ENCODE data around the gene EHMT2. TPM values are rescaled to one million over a fixed set of nuclear protein-coding genes. Genes with fewer than 3 reads are reported as not detected.

EHMT2 gene
- total and polyA plus RNA-seq, 2 of the 8 experiments (the other 6 are each of a cell fraction or from before 2014, with no cell fraction given): 125 to 177 TPM

- H3K27me3 ChIP-seq (replicated peaks in 1 of 4; ENCODE audit: control insufficient read depth in 3 of 4, extremely low read depth in 1 of 4, insufficient read depth in 3 of 4, low read length in 3 of 4): no peaks in the 10 kb centered on the region
- H3K9me3 ChIP-seq (ENCODE audit: insufficient read depth in 2 of 2, low read depth in 1 of 2, low read length in 1 of 2): peaks cover 4 to 7% of the 10 kb centered on the region in 2 experiments; a peak in 1 of 4 replicates
- no peaks in the 10 kb centered on the region for H4K20me1 ChIP-seq (replicated peaks in 1 of 2; ENCODE audit: control insufficient read depth in 1 of 2, insufficient read depth in 2 of 2, low read length in 2 of 2)
- H3K79me2 ChIP-seq (ENCODE audit: control insufficient read depth in 1 of 2, insufficient read depth in 2 of 2, low read length in 2 of 2): no peaks in the 10 kb centered on the region
- H3K4me1 ChIP-seq (replicated peaks in 1 of 4; ENCODE audit: control insufficient read depth in 3 of 4, insufficient read depth in 4 of 4, low read length in 3 of 4): no peaks in the 10 kb centered on the region
- no peak overlapping the region for H3K56ac ChIP-seq (replicated peaks; ENCODE audit: insufficient read length, low read depth, low read length)
- no peak overlapping the region for H3K18ac ChIP-seq (ENCODE audit: extremely low read depth, low read length)
- CTCF ChIA-PET (ENCODE audit: partially characterized antibody): interaction anchor here (1.4 to 1.6 kb wide), 2 partner anchors 12 to 17 kb away, joined by 7 read pairs; no protein-coding TSS in a partner anchor
- H3K9ac ChIP-seq (replicated peaks in 1 of 4; ENCODE audit: extremely low read depth in 1 of 4, low read depth in 3 of 4, low read length in 3 of 4): no peak overlapping the region
- no peak for FAIRE-seq
- H2BK15ac ChIP-seq (ENCODE audit: low read length): no peak overlapping the region
- 87% methylated on average over 3 of the region's 3 CpGs; no CpG with 5 or more reads in 1 of the 2 experiments for WGBS, 2 experiments (ENCODE audit: extremely low coverage in 1 of 2, insufficient coverage in 1 of 2, insufficient read length in 1 of 2, insufficient replicate concordance in 2 of 2, low coverage in 1 of 2, low lambda C conversion rate in 2 of 2, missing lambda C conversion rate in 1 of 2)
- no peak overlapping the region for H3K14ac ChIP-seq (ENCODE audit: insufficient read length)
- no peak overlapping the region for H2AFZ ChIP-seq (ENCODE audit: low read length)
- H4K8ac ChIP-seq (ENCODE audit: extremely low read depth, insufficient read depth, low read length): no peak overlapping the region
- no peak overlapping the region for H3K4me2 ChIP-seq (ENCODE audit: insufficient read depth in 1 of 2, low read depth in 2 of 2, low read length in 2 of 2)
- no peak overlapping the region for H2BK5ac ChIP-seq (ENCODE audit: low read depth, low read length)
- TF ChIP-seq TBP (IDR thresholded peaks at IDR 0.05; ENCODE audit: low read depth, low read length) (no peak), EP300 (IDR thresholded peaks at IDR 0.05; ENCODE audit: borderline replicate concordance in 1 of 2, low read depth in 2 of 2, low read length in 2 of 2) (no peak), CHD1 (IDR thresholded peaks at IDR 0.05; ENCODE audit: low read depth, low read length) (no peak), CREB1 (IDR thresholded peaks at IDR 0.05) (no peak)
- TF ChIP-seq, protein P1, sequence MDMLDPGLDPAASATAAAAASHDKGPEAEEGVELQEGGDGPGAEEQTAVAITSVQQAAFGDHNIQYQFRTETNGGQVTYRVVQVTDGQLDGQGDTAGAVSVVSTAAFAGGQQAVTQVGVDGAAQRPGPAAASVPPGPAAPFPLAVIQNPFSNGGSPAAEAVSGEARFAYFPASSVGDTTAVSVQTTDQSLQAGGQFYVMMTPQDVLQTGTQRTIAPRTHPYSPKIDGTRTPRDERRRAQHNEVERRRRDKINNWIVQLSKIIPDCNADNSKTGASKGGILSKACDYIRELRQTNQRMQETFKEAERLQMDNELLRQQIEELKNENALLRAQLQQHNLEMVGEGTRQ (IDR thresholded peaks at IDR 0.05; ENCODE audit: low read length): no peak
- TF ChIP-seq, protein P2, sequence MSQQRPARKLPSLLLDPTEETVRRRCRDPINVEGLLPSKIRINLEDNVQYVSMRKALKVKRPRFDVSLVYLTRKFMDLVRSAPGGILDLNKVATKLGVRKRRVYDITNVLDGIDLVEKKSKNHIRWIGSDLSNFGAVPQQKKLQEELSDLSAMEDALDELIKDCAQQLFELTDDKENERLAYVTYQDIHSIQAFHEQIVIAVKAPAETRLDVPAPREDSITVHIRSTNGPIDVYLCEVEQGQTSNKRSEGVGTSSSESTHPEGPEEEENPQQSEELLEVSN (IDR thresholded peaks at IDR 0.05): peak; percentile 37; the same call in 1 of the 2 replicates
- H3K4me3 ChIP-seq (ENCODE audit: extremely low read depth in 1 of 4, insufficient read depth in 2 of 4, low read depth in 3 of 4, low read length in 4 of 4): no peak overlapping the region
- H4K5ac ChIP-seq (ENCODE audit: insufficient read length, low read depth, low read length): no peak overlapping the region
- no peaks in the 10 kb centered on the region for H3K36me3 ChIP-seq (ENCODE audit: control insufficient read depth in 2 of 4, insufficient read depth in 4 of 4, low read length in 3 of 4)
- no peaks in the 10 kb centered on the region for H3K23me2 ChIP-seq (ENCODE audit: low read depth, low read length)
- no peak overlapping the region for H3K27ac ChIP-seq (ENCODE audit: low read depth, low read length)
- H2BK12ac ChIP-seq (ENCODE audit: low read depth, low read length): no peak overlapping the region
- no peaks in the 10 kb centered on the region for H3K79me1 ChIP-seq (ENCODE audit: low read depth, low read length)
- no peak overlapping the region for H2BK120ac ChIP-seq (replicated peaks; ENCODE audit: low read depth, low read length)
- no peak overlapping the region for H2AK5ac ChIP-seq (ENCODE audit: low read depth, low read length)
- no peak for DNase-seq (ENCODE audit: low read depth in 1 of 2, low spot score in 2 of 2)
- H4K91ac ChIP-seq (replicated peaks; ENCODE audit: insufficient read length, low read length): no peak overlapping the region
- H2BK20ac ChIP-seq (ENCODE audit: low read length): no peak overlapping the region
- H3K23ac ChIP-seq (ENCODE audit: insufficient read length): no peak overlapping the region
- POLR2A ChIA-PET (ENCODE audit: partially characterized antibody): interaction anchor here (1.4 kb wide), 1 partner anchor 13 kb away, joined by 5 read pairs; no protein-coding TSS in a partner anchor
- no peak overlapping the region for H3K4ac ChIP-seq (replicated peaks; ENCODE audit: insufficient read length, low read depth, low read length)
Measured at GRCh38 chr6:31935021-31935420, 37.5 kb upstream of the EHMT2 start.

Measured in H1 (cell line).